HG03571 (cell line): ENCODE measurements around the gene ROR2.
"Not testable (repeated sequence)": the region's sequence is repeated elsewhere in the genome, so short reads cannot be mapped to it uniquely, and the experiment has no call there.

Source experiments
- ATAC-seq: cut with Tn5 transposase; IDR thresholded peaks from one replicate; pipeline ENCODE4 v1.9.1; 2021; ENCODE audit not compliant: unreplicated experiment

The ROR2 gene

DNA sequence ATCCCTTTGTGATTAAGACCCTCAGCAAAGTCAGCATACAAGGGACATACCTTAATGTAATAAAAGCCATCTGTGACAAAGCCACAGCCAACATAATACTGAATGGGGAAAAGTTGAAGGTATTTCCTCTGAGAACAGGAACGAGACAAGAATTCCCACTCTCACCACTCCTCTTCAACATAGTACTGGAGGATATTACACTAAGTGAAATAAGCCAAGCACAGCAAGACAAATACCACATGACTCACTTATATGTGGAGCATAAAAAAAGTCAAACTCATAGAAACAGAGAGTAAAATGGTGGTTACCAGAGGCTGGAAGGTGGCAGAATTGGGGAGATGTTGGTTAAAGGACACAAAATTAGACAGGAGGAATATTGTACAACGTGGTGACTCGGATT is 408.3 kb downstream of the ROR2 start:
- ATAC-seq = no peak

DNA sequence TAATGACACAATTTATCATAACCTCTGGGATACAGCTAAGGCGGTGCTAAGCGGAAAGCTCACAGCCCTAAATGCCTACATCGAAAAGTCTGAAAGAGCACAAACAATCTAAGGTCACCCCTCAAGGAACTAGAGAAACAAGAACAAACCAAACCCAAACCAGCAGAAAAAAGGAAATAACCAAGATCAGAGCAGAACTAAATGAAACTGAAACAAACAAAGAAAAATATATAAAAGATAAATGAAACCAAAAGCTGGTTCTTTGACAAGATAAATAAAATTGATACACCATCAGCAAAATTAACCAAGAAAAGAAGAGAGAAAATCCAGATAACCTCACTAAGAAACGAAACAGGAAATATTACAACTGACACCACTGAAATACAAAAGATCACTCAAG is 409.5 kb downstream of the ROR2 start:
- ATAC-seq = not testable (repeated sequence)

DNA sequence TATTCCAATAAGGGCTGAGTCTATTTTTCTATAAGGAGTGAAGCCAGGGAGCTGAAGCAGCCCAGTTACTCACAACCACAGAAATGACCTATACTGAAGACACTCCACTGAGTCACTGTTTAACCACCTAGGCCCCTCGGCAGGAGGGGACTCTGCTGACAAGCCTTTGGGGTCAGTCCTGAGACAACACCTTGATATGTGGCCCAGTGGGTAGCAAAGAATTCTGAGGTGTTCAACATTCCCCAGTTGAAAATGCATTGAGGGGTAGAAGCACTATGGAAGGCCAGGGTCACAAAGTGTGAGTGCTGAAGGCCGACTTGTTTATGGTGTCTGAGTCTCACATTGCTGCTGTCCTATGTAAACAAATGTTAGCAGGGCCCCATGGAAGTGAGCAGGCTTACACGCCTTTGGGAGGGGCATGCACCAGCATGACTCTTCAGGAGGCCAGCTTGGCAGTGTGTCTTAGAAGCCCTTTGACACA is 413.8 kb downstream of the ROR2 start:
- ATAC-seq = no peak

DNA sequence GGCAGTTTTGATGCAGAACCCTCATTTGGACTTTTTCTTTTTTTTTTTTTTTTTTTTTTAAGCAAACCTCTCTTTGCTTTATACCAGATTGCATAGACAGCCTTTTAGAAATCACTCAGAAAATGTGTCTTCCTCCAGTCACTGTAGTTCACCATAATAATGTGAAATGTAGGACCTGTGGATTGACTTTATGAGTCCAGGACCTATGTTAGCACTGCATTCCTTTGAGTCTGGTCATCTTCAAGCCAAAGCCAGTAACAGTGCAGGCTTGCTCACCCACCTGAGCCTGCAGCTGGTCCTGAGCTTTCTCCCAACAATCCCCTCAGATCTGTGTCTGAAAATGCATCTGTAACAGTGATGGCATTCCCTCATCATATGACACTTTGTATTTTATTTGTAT is 415.7 kb downstream of the ROR2 start:
- no peak for ATAC-seq

DNA sequence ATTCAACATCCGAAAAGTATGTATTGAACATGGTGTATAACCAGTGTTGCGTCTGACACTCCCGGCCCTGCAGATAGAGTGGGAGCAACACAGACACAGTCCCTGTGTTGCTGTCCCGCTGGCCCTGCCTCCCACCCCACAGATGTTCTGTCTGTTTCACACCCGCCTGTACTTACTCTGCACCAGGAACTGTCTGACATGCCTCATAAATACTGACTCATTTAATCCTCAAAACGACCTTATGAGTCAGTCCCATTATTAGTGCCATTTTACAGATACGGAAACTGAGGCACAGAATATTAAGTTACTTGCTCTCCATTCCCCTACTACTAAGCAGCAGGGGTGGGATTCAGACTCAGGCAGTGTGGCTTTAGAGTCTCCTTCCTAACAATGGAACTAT is 416.6 kb downstream of the ROR2 start:
- no peak for ATAC-seq

DNA sequence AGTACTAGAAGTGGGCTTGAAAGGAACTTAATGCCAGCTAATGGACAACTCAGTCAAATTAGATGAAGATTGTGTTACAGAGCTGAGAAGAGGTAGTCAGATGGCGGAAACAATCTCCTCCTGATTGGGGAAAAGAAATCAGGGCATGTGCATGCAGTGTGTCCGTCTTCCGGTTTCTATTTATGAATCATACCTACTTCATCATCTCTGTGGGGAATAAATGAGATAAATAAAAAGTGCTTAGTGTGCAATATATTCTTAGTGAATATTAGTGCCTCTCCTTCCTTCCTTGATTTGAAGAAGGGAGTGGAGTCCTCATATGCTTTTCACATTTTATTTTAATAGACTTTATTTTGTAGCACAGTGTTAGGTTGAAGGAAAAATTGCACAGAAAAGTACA is 417.7 kb downstream of the ROR2 start:
- ATAC-seq = no peak

DNA sequence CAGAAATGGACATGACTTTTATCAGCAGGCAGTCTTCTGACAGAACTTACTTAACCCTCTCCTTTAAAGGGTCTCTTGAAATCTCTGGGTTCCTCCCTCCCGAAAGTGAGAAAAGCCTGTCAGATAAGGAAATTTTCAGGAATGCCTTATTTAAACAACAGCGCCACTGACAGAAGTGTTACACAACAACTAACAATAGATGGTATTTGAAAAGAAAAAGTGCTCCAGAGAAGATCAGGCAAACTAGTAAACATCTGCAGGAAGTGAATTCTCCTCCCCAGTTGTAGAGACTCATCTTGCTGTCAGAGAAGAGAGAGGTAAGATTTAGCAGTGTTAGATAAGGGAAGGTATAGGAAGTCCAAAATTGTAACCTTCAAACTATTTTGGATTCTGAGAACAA is 419.2 kb downstream of the ROR2 start:
- no peak for ATAC-seq

DNA sequence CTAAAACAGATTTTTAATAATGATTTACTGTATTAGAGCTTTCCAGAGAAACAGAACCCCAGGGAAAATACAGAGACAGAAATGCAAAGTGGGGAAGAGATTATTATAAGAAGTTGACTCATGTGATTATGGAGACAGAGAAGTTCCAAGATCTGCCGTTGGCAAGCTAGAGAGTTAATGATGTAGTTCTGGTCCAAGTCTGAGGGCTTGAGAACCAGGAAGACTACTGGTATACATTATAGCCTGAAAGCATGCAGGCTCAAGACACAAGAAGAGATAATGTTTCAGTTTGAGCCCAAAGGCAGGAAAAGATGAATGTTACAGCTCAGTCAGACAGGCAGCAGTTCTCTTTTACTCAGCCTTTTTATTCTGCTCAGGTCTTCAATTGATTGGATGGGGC is 427.5 kb downstream of the ROR2 start:
- no peak for ATAC-seq

DNA sequence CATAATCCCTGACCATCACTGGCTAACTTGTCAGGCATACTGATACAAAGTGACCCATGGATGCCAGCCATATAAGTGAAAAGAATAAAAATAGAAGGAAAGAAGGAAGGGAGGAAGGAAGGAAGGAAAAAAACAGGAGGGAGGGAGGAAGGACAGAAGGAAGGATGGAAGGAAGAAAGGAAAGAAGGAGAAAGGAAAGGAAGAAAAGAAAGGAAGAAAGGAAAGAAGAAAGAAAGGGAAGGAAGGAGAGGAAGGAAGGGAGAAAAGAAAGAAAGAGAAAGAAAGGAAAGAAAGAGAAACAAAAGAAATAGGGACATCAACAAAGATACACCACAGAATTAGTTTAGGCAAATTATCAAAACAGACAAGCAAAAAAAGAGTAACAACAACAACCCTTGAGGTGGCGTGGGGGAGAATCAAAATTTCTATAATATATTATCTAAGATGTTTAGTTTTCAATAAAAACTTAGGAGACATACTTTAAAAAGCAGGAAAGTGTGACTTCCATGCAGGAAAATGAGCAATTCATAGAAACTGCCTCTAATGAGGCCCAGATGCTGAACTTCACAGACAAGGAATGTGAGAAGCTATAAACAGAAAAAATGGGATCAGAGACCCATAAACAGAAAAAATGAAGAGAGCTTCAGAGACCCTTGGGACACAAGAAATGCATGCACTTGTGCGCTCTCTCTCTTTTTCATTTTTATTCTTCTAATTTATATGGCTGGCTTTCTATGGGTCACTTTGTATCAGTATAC is 430.3 kb downstream of the ROR2 start:
- no peak for ATAC-seq

DNA sequence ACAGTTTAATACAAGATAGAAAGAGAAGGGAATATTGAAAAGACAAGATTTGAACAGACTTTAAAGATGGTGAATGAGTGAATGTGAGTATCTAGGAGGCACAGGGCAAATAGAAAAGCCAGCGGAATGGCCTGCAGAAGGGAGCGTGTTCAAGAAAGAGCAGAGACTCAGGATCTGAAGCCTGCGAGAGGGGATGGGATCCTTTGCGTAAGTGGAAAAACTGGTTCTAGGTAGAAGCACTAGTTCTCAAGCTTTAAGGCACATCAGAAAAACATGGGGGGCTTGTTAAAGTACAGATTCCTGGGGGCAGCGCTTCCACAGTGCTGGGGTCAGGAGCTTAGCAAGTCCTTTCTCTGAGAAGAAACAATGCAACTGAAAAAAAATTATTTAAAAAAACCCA is 431.6 kb downstream of the ROR2 start:
- no peak for ATAC-seq

DNA sequence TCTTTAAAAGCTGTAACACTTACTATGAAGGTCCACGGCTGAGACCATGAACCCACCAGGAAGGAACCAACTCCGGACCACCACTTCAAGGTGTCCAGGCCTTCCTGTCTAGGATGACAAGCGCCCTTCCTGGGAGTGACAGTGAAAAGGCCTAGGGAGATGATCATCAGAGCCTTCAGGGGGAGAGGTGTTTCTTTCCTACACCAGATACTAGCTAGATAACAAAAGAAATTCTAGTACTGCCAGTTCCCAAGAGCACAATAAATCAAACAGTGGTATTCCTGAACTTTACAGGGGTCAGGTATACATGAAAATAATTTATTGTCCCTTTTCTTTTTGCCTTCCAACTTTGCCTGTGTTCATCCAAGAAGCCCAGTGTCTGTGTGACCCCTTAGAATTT is 432.2 kb downstream of the ROR2 start:
- no peak for ATAC-seq

DNA sequence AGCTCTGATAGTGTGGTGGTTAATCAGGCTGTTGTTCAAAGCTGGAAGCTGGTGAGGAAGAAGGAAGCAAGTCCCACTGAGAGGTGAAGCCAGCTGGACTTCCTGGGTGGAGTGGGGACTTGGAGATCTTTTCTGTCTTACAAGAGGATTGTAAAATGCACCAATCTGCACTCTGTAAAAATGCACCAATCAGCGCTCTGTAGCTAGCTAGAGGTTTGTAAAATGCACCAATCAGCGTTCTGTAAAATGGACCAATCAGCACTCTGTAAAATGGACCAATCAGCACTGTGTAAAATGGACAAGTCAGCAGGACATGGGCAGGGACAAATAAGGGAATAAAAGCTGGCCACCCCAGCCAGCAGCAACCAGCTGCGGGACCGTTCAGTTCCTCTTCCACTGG is 432.7 kb downstream of the ROR2 start:
- not testable (repeated sequence) for ATAC-seq

DNA sequence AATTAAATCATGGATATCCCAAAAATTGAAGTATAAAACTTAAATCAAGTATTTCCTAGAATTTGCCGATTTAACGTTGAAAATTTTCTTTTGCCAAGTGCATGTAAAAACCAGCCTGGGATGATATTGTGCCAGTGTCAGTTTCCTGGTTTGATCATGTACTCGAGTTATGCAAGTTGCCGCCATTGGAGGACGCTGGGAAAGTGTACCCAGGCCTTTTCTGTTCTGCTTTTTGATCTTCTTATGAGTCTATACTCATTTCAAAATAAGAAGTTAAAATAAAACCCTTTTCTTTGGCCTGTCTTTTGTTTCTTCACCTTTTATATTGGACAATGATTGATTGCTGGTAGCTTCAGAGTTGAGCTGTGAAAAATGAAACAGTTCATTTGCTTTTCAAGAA is 433.3 kb downstream of the ROR2 start:
- peak; percentile 47 for ATAC-seq

DNA sequence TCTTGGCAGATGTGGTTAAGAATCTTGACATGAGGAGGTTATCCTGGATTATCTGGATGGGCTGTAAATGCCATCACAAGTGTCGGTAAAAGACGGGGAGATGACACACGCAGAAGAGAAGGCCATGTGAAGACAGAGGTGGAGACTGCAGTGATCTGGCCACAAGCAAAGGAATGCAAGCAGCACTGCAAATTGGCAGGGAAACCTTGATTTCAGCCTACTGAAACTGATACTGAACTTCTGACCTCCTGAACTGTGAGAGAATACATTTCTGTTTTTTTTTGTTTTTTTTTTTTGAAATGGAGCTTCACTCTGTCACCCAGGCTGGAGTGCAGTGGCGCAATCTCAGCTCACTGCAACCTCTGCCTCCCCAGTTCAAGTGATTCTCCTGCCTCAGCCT is 433.9 kb downstream of the ROR2 start:
- ATAC-seq = no peak

DNA sequence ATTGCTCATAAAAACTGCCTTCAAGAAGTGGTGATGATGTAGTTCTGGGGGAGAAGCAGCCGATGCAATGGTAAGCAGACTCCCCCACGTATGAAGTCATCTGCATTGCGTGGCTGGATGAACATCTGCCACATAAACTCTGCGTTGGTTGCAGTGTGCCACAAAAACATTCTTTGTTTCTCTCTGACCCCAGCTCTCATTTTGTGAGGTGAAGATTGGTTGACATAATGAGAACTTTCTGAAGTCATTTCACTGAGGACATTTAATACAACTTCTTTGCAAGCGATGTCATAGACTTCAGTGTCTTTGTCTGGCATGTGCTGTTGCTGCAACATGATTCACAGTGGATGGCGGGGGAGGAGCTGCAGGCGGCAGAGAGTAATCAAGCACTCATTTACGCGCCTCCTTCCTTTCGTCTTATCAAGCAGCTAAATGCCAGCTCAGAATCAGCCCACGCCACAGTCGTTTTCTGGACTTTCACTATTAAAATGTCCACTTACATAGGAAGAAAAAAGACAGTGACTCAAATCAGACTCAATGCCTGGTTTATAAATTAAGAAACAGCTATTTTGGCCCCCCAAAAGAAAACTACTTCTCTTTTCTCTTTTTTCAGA is 434.8 kb downstream of the ROR2 start:
- ATAC-seq = peak; percentile 67
